IMR-90 (cell line): ENCODE results near the gene CDKAL1. TPM values are rescaled to one million over a fixed set of nuclear protein-coding genes. Genes with fewer than 3 reads are reported as not detected.

Source experiments
- ATAC-seq: fragments of 200-7000 bp; cut with Tn5 transposase; 2 replicates; pipeline ENCODE4 v1.9.1; 2020; ENCODE audit warnings: low read depth, mild to moderate bottlenecking, moderate library complexity
- BruUV-seq: library from RNA; stranded (reverse); fragments of 400-500 nt; replicated peaks from 2 replicates; lab custom pipeline; 2021; lab: Mats Ljungman, UMichigan
- CTCF ChIA-PET: fragments of 300-600 bp; formaldehyde crosslinking; extraction: SDS; loops from one replicate; lab custom pipeline; 2021; ENCODE audit warnings: antibody characterized with exemption; lab: Yijun Ruan, JAX
- POLR2A ChIA-PET: fragments of 300-600 bp; sonication (Branson Sonifier 250); formaldehyde crosslinking; loops from one replicate; lab custom pipeline; 2022; ENCODE audit warnings: antibody characterized with exemption; ENCODE audit not compliant: unreplicated experiment; lab: Charles Lee
- DNase-seq: peaks from one replicate; pipeline ENCODE4 v3.0.0; 2013
- H2AFZ ChIP-seq: replicated peaks from 2 replicates; pipeline ENCODE3; 2013; ENCODE audit warnings: low read length, mild to moderate bottlenecking; ENCODE audit not compliant: poor library complexity
- H2AK5ac ChIP-seq: 2 replicates; pipeline ENCODE4 v1.6.1; 2013; ENCODE audit warnings: low read depth, low read length, inconsistent platforms
- H2AK9ac ChIP-seq: replicated peaks from 2 replicates; pipeline ENCODE3; 2013; ENCODE audit warnings: mild to moderate bottlenecking, low read depth, low read length, moderate library complexity; ENCODE audit not compliant: poor library complexity
- H2BK120ac ChIP-seq: 2 replicates; pipeline ENCODE4 v1.6.1; 2013; ENCODE audit warnings: low read depth, low read length, inconsistent platforms
- H2BK15ac ChIP-seq: 3 replicates; pipeline ENCODE4 v1.6.1; 2013; ENCODE audit warnings: low read depth, low read length, inconsistent platforms
- H2BK20ac ChIP-seq: 2 replicates; pipeline ENCODE4 v1.6.1; 2013; ENCODE audit warnings: low read depth, mild to moderate bottlenecking, inconsistent platforms, low read length, moderate library complexity
- H2BK5ac ChIP-seq: 2 replicates; pipeline ENCODE4 v1.6.1; 2013; ENCODE audit warnings: mild to moderate bottlenecking, low read depth, low read length, inconsistent platforms; ENCODE audit not compliant: poor library complexity, severe bottlenecking
- H3K14ac ChIP-seq: replicated peaks from 2 replicates; pipeline ENCODE4 v1.6.1; 2013; ENCODE audit warnings: low read depth, low read length, inconsistent platforms
- H3K18ac ChIP-seq: 2 replicates; pipeline ENCODE4 v1.6.1; 2013; ENCODE audit warnings: low read depth, low read length, control low read depth
- H3K23ac ChIP-seq: 2 replicates; pipeline ENCODE4 v1.6.1; 2013; ENCODE audit warnings: low read depth, low read length, inconsistent platforms
- H3K27ac ChIP-seq: 2 replicates; pipeline ENCODE4 v1.5.1; 2013; ENCODE audit warnings: mild to moderate bottlenecking, control low read depth, low read length; ENCODE audit not compliant: insufficient read depth
- H3K27me3 ChIP-seq: 2 replicates; pipeline ENCODE4 v1.6.1; 2013; ENCODE audit warnings: low read length; ENCODE audit not compliant: control insufficient read depth, insufficient read depth
- H3K36me3 ChIP-seq: 2 replicates; pipeline ENCODE4 v1.6.1; 2013; ENCODE audit warnings: low read length, mixed read lengths; ENCODE audit not compliant: control insufficient read depth, insufficient read depth
- H3K4ac ChIP-seq: 2 replicates; pipeline ENCODE4 v1.6.1; 2013; ENCODE audit warnings: low read depth, low read length, inconsistent platforms
- H3K4me1 ChIP-seq: 2 replicates; pipeline ENCODE4 v1.6.1; 2013; ENCODE audit warnings: low read length, mixed read lengths; ENCODE audit not compliant: control insufficient read depth, insufficient read depth
- H3K4me2 ChIP-seq: 2 replicates; pipeline ENCODE4 v1.6.1; 2013; ENCODE audit warnings: low read depth, mild to moderate bottlenecking, control low read depth, low read length, moderate library complexity
- H3K4me3 ChIP-seq: 2 replicates; pipeline ENCODE4 v1.5.1; 2013; ENCODE audit warnings: low read depth, mild to moderate bottlenecking, control low read depth, low read length, moderate library complexity; ENCODE audit not compliant: insufficient read depth
- H3K56ac ChIP-seq: 2 replicates; pipeline ENCODE4 v1.6.1; 2013; ENCODE audit warnings: low read length, inconsistent platforms; ENCODE audit not compliant: insufficient read depth; ENCODE audit errors: extremely low read depth
- H3K79me1 ChIP-seq, 2 experiments: 2 replicates each; pipeline ENCODE4 v1.6.1; 2013; ENCODE audit warnings: low read length in 2 of 2, inconsistent platforms in 1 of 2, low read depth in 1 of 2
- H3K9ac ChIP-seq: 2 replicates; pipeline ENCODE4 v1.6.1; 2013; ENCODE audit warnings: low read depth, low read length, control low read depth
- H3K9me1 ChIP-seq: 2 replicates; pipeline ENCODE4 v1.6.1; 2013; ENCODE audit warnings: low read length, inconsistent platforms; ENCODE audit not compliant: insufficient read depth
- H3K9me3 ChIP-seq: 2 replicates; pipeline ENCODE4 v1.6.1; 2013; ENCODE audit warnings: low read length; ENCODE audit not compliant: control insufficient read depth, insufficient read depth
- H4K20me1 ChIP-seq: 2 replicates; pipeline ENCODE4 v1.6.1; 2013; ENCODE audit warnings: low read length, inconsistent platforms; ENCODE audit not compliant: insufficient read depth
- H4K5ac ChIP-seq: 2 replicates; pipeline ENCODE4 v1.6.1; 2013; ENCODE audit warnings: mild to moderate bottlenecking, low read depth, low read length, control low read depth
- H4K8ac ChIP-seq, 2 experiments: 2 replicates each; pipeline ENCODE4 v1.6.1; 2013; ENCODE audit warnings: low read depth in 2 of 2, low read length in 2 of 2, control low read depth in 1 of 2, inconsistent platforms in 1 of 2
- H4K91ac ChIP-seq: 2 replicates; pipeline ENCODE4 v1.6.1; 2013; ENCODE audit warnings: low read depth, low read length, inconsistent platforms; ENCODE audit not compliant: insufficient read depth
- BHLHE40 ChIP-seq: fragments of 150-350 bp; IDR thresholded peaks from 2 replicates; pipeline ENCODE4 v1.6.1; 2016; ENCODE audit warnings: mild to moderate bottlenecking, low read depth, low read length
- MAFK ChIP-seq: IDR thresholded peaks from 2 replicates; pipeline ENCODE4 v1.6.1; 2012; ENCODE audit warnings: low read depth, low read length, improper control_type of control experiment
- NFE2L2 ChIP-seq: fragments of 150-350 bp; IDR thresholded peaks from 2 replicates; pipeline ENCODE4 v1.6.1; 2016; ENCODE audit warnings: low read depth, mild to moderate bottlenecking, low read length
- RCOR1 ChIP-seq: IDR thresholded peaks from 2 replicates; pipeline ENCODE4 v1.6.1; 2012; ENCODE audit warnings: mild to moderate bottlenecking, low read length, improper control_type of control experiment; ENCODE audit not compliant: insufficient replicate concordance
- SMC3 ChIP-seq: fragments of 150-350 bp; IDR thresholded peaks from 2 replicates; pipeline ENCODE4 v1.6.1; 2016; ENCODE audit warnings: low read depth, mild to moderate bottlenecking, antibody characterized with exemption, low read length, moderate library complexity
- WGBS, 2 experiments: methylation state at CpG; one replicate each; pipeline versions ENCODE4 v1.1.5 to v1.1.7; 2013; ENCODE audit warnings: missing lambda C conversion rate in 2 of 2; ENCODE audit not compliant: insufficient read length in 1 of 2; ENCODE audit errors: extremely low coverage in 2 of 2; 5-methylcytosine and 5-hydroxymethylcytosine counted together
- dilution Hi-C: fragments of 300-500 bp; cut with HindIII; formaldehyde crosslinking; loops from one replicate; pipeline ENCODE4 v1.14.3; 2018; ENCODE audit warnings: low sequenced_read_pairs; ENCODE audit not compliant: unreplicated experiment
- in situ Hi-C: fragments of 300-500 bp; cut with MboI; formaldehyde crosslinking; loops from 3 replicates; pipeline ENCODE4 v1.14.3; 2019; ENCODE audit warnings: low sequenced_read_pairs, inconsistent platforms, mixed read lengths
- intact Hi-C: fragments of 100-400 bp; cut with micrococcal nuclease; formaldehyde crosslinking; loops from 2 replicates; pipeline ENCODE4 v1.10.0; 2022
- polyA plus RNA-seq, 3 experiments: library from polyadenylated mRNA; depleted of rRNA; stranded (reverse); fragments of >200 nt; gene quantifications; 2 replicates each; pipeline ENCODE4 v1.2.3, GENCODE V29; 2012; ENCODE audit warnings: low replicate concordance in 1 of 3
- total RNA-seq: library from RNA; depleted of rRNA; stranded (reverse); fragments of >200 nt; gene quantifications from 2 replicates; pipeline ENCODE4 v1.2.3, GENCODE V29; 2012

CDKAL1 gene
- total and polyA plus RNA-seq, 2 of the 4 experiments (the other 2 are of a cell fraction) = 3.7 to 13.1 TPM

GRCh38 chr6:20630617-20631548, 96.6 kb downstream of the CDKAL1 start:
- Histone ChIP-seq H3K79me1 (peaks cover 12 to 13% of the 10 kb centered on the region in 2 experiments; a peak in 3 of 4 replicates), H3K14ac (no peak overlapping the region), H4K91ac (no peak overlapping the region), H3K18ac (no peak overlapping the region), H4K20me1 (no peaks in the 10 kb centered on the region), H3K56ac (no peak overlapping the region), H3K9me1 (no peaks in the 10 kb centered on the region), H4K8ac (no peak overlapping the region), H3K4me3 (no peak overlapping the region), H4K5ac (no peak overlapping the region), H2AK5ac (no peak overlapping the region), H3K4ac (no peak overlapping the region), H2BK15ac (no peak overlapping the region), H3K36me3 (no peaks in the 10 kb centered on the region), H2BK120ac (no peak overlapping the region), H3K27me3 (no peaks in the 10 kb centered on the region), H3K9me3 (no peaks in the 10 kb centered on the region), H3K9ac (no peak overlapping the region), H2BK20ac (no peak overlapping the region), H3K27ac (no peak overlapping the region), H3K4me1 (no peaks in the 10 kb centered on the region), H2BK5ac (no peak overlapping the region), H2AK9ac (no peak overlapping the region), H3K4me2 (no peak overlapping the region), H2AFZ (no peak overlapping the region), H3K23ac (no peak overlapping the region)
- 83% methylated on average over 1 of the region's 3 CpGs; no CpG with 5 or more reads in 1 of the 2 experiments for WGBS, 2 experiments
- DNase-seq (no peak), ATAC-seq (no peak)
- in situ Hi-C loops = no loop called here
- no TSS peak for BruUV-seq
- intact Hi-C loops = no loop called here
- dilution Hi-C loops = no loop called here
- CTCF ChIA-PET = no interaction called here
- no peak for TF ChIP-seq MAFK
- TF ChIP-seq SMC3 = no peak
- no peak for TF ChIP-seq NFE2L2
- no peak for TF ChIP-seq BHLHE40
- TF ChIP-seq RCOR1 = no peak
- POLR2A ChIA-PET = no interaction called here
